HG03558 (cell line): ENCODE data around the gene AAMDC.
"Not testable (repeated sequence)": the region's sequence is repeated elsewhere in the genome, so short reads cannot be mapped to it uniquely, and the experiment has no call there.

Experiments used
- ATAC-seq: cut with Tn5 transposase; IDR thresholded peaks from one replicate; pipeline ENCODE4 v1.9.1; 2021; ENCODE audit warnings: moderate number of reproducible peaks; ENCODE audit not compliant: unreplicated experiment; ENCODE audit errors: extremely low read depth

The AAMDC gene

GRCh38 chr11:77883775-77884174 is 62.8 kb downstream of the AAMDC start:
- no peak for ATAC-seq

- ATAC-seq = no peak
These were observed 63.4 kb downstream of the AAMDC start for GRCh38 chr11:77884186-77884828.

- ATAC-seq = no peak
These were observed 63.9 kb downstream of the AAMDC start for GRCh38 chr11:77884829-77885190.

- no peak for ATAC-seq
These were observed 65.5 kb downstream of the AAMDC start for GRCh38 chr11:77886401-77886800.

DNA sequence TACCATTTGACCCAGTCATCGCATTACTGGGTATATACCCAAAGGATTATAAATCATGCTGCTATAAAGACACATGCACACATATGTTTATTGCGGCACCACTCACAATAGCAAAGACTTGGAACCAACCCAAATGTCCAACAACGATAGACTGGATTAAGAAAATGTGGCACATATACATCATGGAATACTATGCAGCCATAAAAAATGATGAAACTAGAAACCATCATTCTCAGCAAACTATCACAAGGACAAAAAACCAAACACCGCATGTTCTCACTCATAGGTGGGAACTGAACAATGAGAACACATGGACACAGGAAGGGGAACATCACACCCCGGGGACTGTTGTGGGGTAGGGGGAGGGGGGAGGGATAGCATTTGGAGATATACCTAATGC is 68.1 kb downstream of the AAMDC start:
- ATAC-seq = not testable (repeated sequence)

DNA sequence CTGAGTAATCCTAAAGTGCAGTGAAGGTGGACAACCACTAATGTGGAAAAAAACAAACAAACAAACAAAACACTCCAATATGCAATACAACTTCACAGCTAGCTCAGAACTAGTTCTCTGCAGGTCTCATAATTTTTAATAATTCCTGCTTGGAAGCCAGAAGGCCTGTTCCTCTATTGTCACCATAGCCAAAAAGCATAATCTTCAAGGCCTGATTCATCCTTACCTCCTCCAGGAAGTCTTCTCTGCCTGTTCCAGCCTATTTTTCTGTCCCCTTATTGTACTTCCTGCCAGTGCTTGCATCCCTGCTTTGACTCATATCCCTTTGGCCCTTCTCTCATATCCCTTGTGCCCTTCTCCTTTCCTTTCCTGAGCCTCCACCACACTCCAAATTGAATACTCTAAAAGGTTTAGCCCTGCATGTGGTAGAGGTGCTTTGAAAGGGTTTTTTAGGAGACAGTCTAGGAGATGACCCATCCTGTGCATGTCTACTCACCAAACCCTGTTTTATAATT is 69.2 kb downstream of the AAMDC start:
- not testable (repeated sequence) for ATAC-seq

GRCh38 chr11:77890619-77891056 is 69.7 kb downstream of the AAMDC start:
- ATAC-seq = not testable (repeated sequence)

DNA sequence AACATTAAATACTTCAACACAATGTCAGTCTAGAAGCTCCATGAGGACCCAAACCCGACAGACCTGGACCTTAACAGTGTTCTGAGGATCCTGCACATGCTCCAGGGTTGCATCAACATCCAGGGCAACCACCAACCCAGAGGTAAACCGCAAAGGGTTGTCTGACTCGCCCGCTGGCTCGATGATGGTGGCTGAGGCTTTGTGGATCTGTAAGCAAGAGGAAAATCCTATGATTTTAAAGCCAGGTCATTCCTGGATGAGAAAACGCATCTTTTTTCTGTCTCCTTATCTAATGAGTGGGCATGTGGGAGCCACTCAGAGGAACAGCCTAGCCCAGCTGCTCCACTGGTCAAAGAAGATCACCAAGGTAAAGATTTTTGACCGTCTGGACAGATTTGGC is 70.3 kb downstream of the AAMDC start:
- ATAC-seq = not testable (repeated sequence)

DNA sequence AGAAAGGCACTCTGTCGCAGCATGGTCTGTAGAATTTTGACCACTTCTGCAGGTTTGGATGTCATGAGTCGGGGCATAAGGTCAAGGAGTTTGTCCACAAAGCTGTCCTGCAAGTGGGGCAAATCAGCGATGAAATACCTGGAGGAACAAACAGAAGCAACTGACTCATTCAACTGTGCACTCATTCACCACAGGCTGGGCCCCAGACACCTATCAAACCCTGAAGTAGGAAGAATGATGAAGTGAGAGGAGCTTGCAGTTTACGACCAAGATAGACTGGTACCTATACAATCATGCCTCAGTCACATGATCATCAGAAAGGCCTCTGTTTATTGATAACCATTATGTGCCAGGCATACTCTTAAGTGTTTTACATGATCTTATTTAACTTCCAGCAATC is 70.8 kb downstream of the AAMDC start:
- not testable (repeated sequence) for ATAC-seq

DNA sequence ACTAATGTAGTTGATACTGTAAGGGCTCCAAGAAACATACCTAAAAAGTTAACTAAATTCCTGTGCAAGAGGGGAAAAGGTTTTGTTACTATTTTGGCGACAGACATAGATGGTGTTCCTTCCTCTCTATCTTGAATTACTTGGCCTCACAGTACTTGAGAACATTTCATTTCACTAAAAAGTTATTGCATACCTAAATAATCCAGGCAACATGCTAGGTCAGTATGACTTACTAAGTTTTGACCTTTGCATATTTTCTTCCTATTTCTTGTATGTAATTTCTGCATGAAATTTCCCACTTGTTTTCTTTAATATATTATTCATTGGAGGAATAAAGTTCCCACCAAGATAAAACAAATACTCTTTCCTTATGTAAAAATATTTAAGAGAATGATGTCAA is 74.0 kb downstream of the AAMDC start:
- ATAC-seq = not testable (repeated sequence)

GRCh38 chr11:77908835-77909234 is 87.9 kb downstream of the AAMDC start:
- ATAC-seq = no peak

GRCh38 chr11:77909277-77909676 is 88.3 kb downstream of the AAMDC start:
- no peak for ATAC-seq

DNA sequence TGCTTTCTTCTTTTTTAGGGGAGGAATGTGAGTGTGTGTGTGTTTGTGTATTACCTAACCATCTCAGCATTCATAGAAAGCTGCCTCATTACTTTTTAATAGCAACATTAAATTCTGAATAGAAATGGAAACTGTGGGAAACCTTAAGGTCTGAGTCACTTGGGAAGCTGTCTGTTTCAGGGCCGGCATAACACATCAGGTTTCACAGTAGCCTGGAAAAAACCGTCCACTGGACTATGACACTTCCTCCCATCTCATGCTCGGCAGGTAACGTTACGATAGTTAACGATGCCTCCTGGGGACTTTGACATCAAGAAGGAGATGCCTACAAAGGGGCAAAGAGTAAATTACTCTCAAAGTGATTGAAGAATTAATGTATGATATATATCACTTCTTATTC is 89.9 kb downstream of the AAMDC start:
- not testable (repeated sequence) for ATAC-seq

DNA sequence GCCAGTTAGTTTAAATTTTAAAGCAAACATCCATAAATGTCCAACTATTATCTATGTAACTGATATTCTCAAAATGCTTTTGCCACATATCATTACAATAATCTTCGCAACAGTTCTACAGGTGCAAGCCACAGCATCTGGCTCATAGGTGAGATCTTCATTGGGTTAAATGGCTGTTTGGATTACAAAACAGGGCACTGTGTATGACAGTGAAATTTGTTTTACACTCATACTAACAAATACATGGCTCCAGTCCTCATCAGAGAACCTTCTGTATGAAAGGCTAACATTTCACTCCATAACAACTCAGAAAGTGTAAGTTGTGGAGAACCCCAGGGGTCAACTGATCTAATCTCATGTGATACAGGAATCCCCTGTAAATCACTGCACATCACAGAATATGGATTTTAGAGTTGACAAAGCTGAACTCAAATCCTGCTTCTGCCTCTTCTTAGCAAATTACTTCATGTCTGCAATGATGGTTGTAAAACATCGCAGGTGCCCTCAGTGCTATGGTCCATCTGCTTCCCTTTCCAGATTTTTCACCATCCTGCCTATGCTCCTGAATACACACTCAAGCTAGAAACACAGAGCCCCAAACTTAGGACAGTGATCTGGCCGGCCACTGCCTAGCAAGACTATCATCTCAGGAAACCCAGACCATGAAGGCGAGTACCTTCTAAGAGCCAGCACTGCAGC is 92.8 kb downstream of the AAMDC start:
- ATAC-seq = not testable (repeated sequence)

- not testable (repeated sequence) for ATAC-seq
These were observed 93.4 kb downstream of the AAMDC start for GRCh38 chr11:77914307-77914791.

- not testable (repeated sequence) for ATAC-seq
These were observed 96.8 kb downstream of the AAMDC start for GRCh38 chr11:77917713-77918112.
